Activated T-cell treated with anti-CD3 and anti-CD28 coated beads for 1 hour (primary cell): Measurements from ENCODE around the gene QPRT.
"Not testable (repeated sequence)": the region's sequence is repeated elsewhere in the genome, so short reads cannot be mapped to it uniquely, and the experiment has no call there.

ENCODE experiments used
- DNase-seq: peaks from one replicate; pipeline ENCODE4 v3.0.0-alpha.2; 2020; ENCODE audit warnings: low read depth

The QPRT gene

GRCh38 chr16:29694384-29695195, 15.6 kb downstream of the QPRT start:
- no peak for DNase-seq

DNA sequence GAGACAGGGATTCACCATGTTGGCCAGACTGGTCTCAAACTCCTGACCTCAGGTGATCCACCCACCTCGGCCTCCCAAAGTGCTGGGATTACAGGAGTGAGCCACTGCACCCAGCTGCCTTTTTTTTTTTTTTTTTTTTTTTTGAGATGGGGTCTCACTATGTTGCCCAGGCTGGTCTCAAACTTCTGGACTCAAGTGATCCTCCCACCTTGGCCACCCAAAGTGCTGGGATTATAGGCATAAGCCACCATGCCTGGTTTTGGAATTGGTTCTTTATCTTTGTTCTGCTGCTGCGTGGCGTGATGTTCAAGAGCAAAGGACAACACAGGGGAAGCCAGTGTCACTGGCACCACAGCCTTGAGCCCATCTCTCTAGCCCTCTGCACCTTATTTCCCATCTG, 16.7 kb downstream of the QPRT start:
- DNase-seq, result not testable (repeated sequence)

DNA sequence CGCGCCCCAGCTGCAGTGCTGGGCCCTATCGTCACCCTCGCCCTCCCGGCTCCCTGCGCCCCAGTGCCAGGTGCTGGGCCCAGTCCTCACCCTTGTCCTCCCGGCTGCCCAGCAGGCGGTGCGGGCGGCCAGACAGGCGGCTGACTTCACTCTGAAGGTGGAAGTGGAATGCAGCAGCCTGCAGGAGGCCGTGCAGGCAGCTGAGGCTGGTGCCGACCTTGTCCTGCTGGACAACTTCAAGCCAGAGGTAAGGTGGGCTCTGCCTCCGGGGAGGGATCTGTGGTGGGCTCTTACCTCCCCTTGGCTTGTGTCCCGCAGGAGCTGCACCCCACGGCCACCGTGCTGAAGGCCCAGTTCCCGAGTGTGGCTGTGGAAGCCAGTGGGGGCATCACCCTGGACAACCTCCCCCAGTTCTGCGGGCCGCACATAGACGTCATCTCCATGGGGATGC, 17.9 kb downstream of the QPRT start:
- no peak for DNase-seq

DNA sequence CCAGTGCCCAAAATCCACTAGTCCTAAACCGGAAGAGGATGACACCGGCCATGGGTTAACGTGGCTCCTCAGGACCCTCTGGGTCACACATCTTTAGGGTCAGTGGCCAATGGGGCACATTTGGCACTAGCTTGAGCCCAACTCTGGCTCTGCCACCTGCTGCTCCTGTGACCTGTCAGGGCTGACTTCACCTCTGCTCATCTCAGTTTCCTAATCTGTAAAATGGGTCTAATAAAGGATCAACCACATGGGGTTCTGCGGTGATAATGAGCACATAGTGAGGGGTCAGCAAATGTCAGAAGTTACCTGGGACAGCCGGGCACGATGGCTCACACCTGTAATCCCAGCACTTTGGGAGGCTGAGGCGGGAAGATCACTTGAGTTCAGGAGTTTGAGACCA, 18.4 kb downstream of the QPRT start:
- no peak for DNase-seq

DNA sequence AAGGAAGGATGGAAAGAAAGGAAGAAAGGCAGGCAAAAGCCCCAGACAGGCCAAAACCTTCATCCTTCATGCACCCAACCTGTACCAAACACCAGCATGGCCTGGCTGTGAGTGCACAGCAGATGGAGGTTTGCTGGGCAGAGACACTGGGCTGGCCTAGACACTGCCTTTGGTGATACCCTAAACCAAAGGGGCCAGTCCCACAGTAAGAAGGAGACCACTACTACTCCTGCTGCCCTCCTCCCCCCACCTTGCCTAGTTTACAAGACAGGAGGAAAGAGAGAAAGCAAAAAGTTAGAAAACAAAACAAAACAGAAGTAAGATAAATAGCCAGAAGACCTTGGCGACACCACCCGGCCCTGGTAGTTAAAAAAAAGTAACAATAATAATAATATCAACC, 19.1 kb downstream of the QPRT start:
- no peak for DNase-seq

GRCh38 chr16:29698484-29699323, 19.7 kb downstream of the QPRT start:
- DNase-seq, result no peak

GRCh38 chr16:29699324-29700219, 20.6 kb downstream of the QPRT start:
- no peak for DNase-seq

- peak; percentile 73 for DNase-seq
Measured at GRCh38 chr16:29700253-29700987, 21.4 kb downstream of the QPRT start.

DNA sequence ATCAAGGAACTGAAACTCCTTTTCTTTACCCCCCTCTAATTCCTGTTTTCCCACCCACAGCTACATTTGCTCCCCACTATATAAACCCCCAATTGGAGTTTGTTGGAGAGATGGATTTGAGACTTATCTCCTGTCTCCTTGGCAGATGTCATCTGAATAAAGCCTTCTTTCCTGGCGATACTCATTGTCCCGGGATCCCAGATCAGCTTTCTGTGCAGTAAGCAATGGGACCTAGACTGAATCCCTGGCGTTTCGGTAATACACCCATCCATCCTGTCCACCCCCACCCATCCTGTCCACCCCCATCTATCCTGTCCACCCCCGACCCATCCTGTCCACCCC, 22.2 kb downstream of the QPRT start:
- no peak for DNase-seq

- no peak for DNase-seq
Measured at GRCh38 chr16:29702269-29702668, 23.3 kb downstream of the QPRT start.

GRCh38 chr16:29705030-29705429, 26.1 kb downstream of the QPRT start:
- no peak for DNase-seq

- DNase-seq, result not testable (repeated sequence)
Measured at GRCh38 chr16:29707160-29707559, 28.2 kb downstream of the QPRT start.

GRCh38 chr16:29708917-29709600, 30.1 kb downstream of the QPRT start:
- no peak for DNase-seq

DNA sequence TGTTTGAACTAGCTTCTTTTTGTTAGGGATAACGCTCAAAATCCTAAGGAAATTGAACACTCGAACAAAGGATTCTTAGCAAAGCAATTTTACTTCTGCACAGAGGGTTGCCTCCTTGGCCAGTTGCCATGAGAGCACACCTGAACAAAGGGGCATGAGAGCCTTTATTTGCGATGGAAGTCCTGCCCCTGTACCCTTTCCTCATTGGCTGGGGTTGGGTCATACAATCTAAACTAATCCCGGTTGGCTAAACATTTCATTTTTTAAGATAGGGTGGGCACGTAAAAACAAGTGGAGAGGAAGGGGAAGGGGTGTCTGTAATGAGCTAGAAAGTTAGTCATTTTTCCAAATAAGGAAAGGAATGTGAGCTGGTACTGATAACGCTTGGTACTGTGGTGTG, 30.7 kb downstream of the QPRT start:
- not testable (repeated sequence) for DNase-seq

DNA sequence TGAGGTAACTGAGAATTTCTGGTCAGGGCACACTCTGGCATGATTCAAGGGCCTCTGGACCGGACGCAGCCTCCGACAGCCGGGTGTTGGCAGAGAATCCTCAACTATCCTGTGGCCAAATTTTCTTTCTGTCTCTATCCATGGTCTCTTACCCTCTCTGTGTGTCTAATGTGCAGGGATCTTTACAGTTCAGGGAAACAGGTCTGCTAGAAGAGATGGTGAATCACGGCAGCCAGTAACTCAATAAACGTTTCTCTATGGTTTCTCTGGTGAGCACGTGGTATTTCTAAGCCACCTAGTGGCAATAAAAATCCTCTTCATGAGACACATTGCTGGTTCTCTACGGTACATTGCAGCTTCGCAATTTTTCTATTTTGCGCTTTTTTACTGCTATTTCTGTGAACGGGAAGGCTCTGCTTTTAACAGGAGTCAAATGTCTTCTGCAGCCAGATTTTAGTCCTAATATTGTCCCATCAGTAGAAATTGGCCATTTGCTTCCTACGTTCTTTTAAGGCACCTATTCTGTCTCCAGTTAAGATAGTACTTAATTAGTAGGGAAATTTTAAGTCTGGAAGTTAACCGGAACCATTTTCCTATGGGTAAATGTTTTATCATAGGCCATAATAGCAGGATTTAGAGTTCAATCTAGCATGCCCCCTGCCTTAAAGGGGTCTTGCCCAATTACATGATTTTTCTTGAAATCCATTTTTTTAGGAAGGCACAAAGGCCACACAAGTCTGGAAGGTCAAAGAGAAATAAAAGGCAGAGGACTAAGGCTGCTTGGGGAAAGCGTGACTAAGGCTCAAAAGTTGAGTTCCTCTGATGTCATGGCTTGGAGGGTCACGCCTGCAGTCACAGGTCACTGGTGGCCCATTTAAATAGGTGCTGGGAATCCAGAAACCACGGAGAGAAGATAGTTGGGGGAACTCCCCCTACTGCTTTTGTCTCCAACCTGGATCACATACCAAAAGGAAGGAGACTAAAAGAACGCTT, 31.5 kb downstream of the QPRT start:
- no peak for DNase-seq

GRCh38 chr16:29712809-29713208, 33.8 kb downstream of the QPRT start:
- no peak for DNase-seq

GRCh38 chr16:29714396-29714795, 35.4 kb downstream of the QPRT start:
- DNase-seq, result no peak

- no peak for DNase-seq
Measured at GRCh38 chr16:29714972-29715371, 36.0 kb downstream of the QPRT start.

DNA sequence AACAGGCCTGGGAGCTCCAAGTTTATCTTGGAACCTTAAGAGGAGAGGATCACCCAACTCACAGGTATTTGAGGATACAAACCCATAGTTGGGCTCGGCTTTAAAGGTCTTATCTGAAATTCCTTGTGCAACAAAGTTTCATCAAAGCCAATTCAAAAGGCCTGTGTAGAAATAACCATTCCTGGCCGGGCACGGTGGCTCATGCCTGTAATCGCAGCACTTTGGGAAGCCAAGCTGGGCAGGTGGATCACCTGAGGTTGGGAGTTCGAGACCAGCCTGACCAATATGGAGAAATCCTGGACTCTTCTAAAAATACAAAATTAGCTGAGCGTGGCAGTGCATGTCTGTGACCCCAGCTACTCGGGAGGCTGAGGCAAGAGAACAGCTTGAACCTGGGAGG, 38.1 kb downstream of the QPRT start:
- DNase-seq, result no peak

DNA sequence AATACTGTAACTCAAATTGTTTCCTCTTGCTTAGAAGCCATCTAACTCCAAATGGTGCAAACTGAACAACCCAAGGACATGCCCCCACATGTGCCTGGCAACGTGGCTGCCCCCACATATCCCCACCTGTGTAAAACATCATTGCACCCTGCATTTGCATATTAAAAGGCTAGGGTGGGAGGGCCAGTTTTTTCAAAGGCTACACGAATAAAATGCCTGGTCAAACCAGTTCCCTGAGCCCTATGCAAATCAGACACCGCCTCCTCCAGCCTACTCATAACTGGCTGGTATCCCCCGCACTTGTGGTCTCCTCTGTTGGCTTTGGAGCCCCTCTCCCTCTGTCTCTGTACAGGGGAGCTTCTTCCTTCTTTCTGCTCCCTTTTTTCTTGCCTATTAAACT, 40.1 kb downstream of the QPRT start:
- no peak for DNase-seq
